C4-2B (cell line): ENCODE results near the gene NEU4.

Experiments used
- ZFX ChIP-seq: fragments of 450-650 bp; IDR thresholded peaks from 2 replicates; pipeline ENCODE4 v1.6.1; 2017
- TF ChIP-seq, protein P1 (sequence below): fragments of 450-650 bp; conservative IDR thresholded peaks from 2 replicates; pipeline ENCODE4 v1.5.1; 2017; ENCODE audit warnings: mild to moderate bottlenecking

DNA sequence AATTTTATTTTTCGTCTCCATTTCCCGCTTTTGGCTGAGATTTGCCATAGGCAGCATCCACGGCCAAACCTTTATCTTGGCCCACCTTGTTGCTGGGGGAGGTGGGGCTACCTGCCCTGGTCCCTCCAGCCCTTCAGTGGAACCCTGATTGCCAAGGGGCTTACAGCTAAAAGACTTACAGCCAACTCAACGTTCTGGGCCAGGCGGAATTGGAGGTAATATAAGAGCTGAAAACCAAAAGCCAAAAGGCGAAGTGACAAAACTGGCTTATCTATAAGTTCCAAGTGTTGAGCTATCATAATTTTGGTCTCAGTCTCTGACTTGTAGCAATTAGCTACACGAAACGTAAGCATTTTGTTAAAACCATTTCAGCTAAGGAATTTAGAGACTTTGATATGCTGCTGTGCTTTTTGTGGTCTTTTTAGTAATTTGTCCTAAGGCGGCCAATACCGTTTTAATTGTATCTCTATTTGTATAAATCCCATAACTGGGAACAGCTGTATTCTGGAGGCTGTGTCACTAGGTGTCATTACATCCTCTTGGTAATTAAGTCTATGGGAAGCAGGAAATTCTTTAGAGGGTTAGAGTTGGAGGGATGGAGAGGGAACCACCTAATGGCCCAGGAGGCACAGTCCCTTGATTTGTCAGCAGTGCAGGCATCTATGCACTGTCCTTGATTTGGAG lies 25.7 kb downstream of the NEU4 start:
- TF ChIP-seq, protein P1, sequence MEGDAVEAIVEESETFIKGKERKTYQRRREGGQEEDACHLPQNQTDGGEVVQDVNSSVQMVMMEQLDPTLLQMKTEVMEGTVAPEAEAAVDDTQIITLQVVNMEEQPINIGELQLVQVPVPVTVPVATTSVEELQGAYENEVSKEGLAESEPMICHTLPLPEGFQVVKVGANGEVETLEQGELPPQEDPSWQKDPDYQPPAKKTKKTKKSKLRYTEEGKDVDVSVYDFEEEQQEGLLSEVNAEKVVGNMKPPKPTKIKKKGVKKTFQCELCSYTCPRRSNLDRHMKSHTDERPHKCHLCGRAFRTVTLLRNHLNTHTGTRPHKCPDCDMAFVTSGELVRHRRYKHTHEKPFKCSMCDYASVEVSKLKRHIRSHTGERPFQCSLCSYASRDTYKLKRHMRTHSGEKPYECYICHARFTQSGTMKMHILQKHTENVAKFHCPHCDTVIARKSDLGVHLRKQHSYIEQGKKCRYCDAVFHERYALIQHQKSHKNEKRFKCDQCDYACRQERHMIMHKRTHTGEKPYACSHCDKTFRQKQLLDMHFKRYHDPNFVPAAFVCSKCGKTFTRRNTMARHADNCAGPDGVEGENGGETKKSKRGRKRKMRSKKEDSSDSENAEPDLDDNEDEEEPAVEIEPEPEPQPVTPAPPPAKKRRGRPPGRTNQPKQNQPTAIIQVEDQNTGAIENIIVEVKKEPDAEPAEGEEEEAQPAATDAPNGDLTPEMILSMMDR = no peak
- TF ChIP-seq ZFX = no peak
